Medulla oblongata (tissue), 1 donor: ENCODE data around the gene P3R3URF.

Source experiments
- DNase-seq: peaks from one replicate; pipeline ENCODE4 v3.0.0-alpha.2; 2015; ENCODE audit errors: extremely low spot score

P3R3URF gene

DNA sequence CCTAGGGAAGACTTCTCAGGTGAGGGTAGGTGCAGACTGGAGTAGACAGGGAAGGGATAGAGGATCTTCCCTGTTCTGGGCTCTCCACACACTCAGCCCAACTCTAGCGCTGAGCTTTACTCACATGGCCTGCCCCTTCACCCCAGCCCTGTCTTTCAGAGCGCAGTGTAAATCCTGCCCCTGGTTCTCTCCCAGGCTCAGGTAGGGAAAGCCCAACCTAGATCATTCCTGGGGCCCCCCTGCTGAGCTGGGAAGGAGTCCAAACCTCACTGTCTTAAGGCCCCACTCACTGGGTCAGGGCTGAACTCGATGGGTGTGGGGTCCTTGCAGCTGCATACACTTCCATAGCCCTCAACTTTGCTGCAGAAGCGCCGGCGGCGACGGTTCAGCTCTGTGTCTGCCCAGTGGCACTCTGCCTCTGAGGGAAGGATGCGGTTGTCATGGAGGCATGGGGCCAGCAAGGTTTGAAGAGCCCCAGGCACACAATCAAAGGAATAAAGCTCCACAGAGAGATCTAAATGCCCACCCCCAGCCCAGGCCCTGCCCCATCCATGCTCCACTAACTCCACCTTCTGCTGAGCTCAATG, 17.8 kb upstream of the P3R3URF start:
- no peak for DNase-seq

DNA sequence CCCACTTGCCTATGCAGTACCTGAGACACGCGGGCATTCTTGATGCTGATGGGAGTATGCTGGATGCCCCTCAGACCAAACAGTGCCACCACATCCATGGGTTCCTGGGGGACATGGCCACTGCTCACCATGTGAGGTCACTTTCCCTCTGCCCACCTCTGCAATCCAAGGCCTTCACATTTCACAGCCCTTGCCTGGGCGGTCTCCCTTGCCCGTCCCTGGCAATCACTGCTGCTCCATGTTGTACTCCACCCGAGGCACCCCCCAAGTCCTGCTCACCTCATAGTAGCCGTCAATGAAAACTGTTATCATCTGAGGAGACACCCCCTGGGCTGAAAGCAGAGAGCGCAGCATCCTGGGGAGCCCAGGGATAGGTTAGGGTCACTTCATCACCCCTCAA, 17.0 kb upstream of the P3R3URF start:
- DNase-seq: no peak

DNA sequence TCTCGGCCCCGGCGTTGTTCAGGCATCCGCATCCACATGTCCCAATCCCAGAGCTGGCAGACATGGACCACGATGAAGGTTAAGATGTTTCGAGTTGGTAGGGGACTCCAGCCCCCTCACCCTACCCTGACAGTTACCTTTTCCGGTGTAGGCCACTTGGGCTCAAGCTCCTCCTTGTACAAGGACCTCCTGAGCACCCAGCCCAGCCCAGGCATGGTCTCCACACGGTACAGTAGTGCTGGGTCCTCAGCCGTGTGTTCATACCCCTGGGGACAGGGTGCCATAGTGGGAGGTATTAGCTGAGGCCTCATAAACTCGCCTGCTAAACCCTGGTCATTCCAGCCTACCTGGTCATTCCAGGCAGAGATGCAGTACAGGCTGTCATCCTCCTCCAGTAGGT, 15.9 kb upstream of the P3R3URF start:
- DNase-seq: no peak

DNA sequence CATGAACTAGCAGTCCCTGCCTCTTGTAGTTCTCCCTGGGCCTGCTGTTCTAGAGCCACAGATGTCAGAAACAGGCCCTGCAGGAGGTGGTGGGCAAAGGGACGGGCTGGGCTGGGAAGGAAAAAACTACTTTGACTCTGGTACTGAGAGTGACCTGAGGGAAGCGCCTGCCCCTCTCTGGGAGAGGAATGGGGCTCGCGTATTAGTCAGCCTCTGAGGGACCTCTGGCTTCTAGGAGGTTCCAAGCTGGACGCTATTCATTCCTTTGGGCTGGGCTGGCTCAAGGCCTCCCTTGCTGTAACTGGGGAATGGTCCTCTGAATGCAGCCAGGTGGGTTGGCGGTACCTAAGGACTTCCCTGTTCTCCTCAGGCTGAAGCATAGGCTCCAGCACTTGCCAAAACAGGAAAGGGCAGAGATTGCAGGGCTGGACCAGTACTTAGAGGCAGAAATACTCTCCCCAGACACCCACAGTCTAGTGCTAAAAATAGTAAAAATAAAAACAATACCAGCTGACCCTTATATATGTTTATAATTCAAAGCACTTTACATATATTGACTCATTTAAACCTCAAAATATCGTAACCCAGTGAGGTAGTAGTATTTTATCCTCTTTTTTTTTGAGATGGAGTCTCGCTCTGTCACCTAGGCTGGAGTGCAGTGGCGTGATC, 14.9 kb upstream of the P3R3URF start:
- DNase-seq: no peak

DNA sequence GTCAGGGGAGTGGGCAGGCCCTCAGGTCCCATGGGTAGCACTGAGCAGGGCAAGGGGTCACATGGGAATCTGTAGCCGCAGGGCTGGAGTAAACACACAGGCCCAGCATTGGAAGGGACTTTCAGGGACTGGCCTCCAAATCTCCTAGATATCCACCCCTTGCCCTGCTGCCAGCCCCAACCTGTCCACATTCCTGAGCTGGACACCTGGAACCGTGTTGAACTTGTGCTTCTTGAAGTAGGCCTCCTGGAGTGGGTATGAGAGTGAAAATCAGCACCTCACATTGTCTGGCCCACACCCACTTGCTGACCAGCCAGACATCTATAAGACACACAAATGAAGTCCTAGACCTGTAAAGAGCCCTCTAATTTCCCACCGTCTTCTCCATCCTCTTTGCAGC, 14.3 kb upstream of the P3R3URF start:
- DNase-seq: no peak

DNA sequence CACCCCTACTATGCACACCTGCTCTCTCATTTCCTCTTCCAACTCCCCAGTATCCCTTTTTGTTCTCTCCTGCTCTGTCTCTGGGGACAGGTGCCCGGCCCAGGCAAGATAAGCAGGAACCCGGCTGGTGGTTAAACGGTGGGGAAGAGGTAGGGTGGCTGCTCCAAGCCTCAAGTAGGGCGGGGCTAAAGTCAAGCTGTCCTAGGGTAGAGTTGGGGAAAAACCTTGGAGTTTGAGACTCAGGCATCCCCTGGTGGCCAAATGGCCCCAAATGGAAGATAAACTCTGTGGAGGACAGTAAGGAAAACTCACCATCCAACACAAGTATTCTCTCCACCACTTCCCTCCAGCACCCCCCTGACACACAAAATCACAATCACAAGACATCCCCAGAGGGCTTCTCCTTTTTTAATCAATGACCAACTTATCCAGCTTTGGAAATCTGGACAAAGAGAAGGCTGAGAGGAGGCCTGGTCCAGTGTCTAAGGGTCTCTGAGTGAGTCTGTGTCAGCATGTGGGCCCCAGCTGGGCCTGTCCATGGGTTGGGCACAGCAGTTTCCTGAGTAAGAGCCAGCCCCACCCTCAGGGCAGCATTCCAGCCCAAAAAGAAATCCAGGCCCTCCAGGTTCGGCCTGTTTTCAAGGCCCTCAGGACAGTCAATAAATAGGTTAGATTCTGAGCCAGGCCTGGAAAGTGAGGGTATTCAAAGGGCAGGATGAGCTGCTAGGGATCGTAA, 12.2 kb upstream of the P3R3URF start:
- DNase-seq: no peak

DNA sequence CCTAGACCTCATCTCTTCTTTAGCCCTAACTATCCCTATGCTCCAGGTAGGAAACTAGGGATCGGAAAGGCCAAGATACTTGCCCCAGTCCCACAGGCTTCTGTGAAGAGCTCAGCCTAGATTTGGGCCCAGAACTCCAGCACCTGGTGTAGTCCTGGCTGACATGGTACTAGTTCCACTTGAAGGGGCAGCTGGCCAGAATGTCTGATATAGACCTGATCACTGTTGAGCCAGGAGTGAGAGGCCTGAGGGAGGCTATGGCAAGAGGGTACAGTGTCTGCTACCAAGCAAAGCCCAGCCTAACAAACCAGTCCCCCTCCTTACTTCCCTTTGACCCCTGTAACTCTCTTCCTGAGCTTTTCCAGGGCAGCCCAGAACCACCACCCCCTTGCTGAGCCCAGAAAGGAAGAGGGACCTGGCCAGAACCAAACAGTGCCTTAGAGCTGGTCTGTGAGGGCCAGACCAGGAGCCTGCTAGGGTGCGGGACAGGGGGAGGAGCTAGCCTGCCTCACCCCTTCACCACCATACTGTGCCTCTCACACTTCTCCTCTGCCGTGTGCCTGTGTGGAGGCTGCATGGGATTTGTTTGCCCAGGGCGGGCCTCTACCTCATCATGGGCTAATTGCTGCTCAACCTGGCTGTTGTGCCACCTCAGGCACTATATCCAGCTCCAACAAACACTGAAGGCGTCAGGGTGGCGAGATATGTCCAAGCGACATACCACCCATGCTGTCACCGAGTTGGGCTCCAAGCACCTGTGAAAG, 11.0 kb upstream of the P3R3URF start:
- DNase-seq: no peak

DNA sequence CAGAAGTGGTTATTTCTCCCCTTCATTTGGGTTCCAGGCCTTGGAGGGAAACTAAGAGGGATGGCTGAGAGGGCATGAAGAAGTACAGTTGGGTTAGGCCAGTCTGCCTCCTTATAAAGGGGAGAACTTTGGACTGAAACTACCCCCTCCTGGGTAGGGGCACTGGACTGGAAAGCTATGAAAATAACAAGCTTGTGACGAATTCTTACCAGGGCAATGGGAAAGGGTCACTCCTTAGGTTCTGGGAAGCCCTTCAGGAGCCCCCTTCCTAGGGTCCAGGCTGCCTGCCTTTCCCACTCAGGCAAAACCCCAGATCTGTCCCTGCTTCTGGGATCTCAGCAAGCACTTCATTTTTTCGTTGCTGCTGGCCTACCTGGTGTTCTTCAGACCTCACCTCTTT, 9.8 kb upstream of the P3R3URF start:
- DNase-seq: no peak

DNA sequence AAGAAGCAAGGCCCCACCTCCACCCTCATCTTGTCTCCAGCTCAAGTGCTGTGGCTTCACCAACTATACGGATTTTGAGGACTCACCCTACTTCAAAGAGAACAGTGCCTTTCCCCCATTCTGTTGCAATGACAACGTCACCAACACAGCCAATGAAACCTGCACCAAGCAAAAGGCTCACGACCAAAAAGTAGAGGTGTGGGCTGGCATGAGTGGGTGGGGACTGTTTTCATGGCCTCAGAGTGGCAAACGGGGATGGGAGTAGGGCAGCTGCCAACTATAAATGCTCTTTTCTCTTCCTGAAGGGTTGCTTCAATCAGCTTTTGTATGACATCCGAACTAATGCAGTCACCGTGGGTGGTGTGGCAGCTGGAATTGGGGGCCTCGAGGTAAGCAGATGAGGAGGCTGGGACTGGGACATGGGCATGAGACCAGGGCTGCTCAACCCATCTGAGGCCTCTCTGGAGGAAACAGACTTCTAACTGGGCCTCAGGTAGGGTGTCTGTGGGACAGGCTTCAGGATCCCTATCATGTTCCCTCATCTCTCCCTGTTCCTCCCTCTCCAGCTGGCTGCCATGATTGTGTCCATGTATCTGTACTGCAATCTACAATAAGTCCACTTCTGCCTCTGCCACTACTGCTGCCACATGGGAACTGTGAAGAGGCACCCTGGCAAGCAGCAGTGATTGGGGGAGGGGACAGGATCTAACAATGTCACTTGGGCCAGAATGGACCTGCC, 8.8 kb upstream of the P3R3URF start:
- DNase-seq: no peak

DNA sequence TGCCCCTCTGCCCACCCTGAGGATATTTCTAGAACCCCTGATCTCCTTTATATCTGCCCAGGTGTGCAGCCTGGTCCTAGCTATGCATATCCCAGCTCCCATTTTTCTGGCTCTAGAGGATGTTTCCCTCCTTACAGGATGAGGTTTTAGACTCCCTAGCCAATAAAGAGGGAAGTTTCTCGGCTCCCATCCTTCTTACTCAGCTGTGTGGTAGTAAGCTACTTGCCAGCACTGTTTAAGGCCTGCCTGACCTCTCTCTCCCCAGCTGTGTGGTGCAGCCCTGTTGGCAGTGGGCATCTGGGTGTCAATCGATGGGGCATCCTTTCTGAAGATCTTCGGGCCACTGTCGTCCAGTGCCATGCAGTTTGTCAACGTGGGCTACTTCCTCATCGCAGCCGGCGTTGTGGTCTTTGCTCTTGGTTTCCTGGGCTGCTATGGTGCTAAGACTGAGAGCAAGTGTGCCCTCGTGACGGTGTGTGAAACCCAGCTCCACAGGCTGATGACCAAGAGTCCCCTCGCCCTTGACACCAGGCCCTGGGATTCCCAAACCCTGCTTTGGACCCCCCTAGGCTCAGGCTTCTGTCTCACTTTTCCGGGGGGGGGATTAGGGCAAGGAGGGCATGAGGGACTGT, 7.8 kb upstream of the P3R3URF start:
- DNase-seq: peak; percentile 61

DNA sequence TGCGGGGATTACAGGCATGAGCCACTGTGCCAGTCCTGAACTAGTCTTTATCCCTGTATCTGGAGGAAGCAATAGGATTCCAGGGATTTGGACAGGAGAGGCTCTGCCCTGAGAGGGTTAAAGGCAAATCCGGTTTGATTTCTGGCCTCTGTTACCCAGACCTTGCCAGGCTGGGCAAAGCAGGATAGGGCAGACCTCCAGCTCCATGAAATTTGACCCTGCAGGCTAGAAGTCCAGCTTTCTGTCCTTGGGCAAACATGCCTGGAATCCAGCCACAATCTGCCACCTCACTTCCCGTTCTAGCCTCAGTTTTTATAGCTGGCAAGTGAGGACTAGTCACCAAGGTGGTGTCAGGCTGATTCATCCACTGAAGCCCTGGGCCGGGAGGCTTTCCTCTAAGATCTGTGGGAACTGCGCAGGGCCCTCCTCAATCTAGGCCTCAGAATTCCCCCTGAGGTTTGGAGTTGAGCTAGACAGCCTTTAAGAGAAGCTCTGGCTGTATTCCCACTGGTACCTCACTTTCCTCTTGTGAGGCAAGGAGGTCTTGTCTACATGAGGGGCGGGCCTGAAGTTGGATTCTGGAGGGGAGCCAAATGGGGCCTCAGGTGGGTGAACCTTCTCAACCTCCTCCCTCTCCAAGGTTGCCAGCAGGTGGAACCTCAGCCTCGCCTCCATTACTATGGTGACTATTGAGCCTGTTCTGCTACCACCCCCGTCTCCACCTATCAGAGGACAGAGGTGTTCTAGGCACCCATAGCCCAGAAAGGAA, 7.0 kb upstream of the P3R3URF start:
- DNase-seq: peak; percentile 66

DNA sequence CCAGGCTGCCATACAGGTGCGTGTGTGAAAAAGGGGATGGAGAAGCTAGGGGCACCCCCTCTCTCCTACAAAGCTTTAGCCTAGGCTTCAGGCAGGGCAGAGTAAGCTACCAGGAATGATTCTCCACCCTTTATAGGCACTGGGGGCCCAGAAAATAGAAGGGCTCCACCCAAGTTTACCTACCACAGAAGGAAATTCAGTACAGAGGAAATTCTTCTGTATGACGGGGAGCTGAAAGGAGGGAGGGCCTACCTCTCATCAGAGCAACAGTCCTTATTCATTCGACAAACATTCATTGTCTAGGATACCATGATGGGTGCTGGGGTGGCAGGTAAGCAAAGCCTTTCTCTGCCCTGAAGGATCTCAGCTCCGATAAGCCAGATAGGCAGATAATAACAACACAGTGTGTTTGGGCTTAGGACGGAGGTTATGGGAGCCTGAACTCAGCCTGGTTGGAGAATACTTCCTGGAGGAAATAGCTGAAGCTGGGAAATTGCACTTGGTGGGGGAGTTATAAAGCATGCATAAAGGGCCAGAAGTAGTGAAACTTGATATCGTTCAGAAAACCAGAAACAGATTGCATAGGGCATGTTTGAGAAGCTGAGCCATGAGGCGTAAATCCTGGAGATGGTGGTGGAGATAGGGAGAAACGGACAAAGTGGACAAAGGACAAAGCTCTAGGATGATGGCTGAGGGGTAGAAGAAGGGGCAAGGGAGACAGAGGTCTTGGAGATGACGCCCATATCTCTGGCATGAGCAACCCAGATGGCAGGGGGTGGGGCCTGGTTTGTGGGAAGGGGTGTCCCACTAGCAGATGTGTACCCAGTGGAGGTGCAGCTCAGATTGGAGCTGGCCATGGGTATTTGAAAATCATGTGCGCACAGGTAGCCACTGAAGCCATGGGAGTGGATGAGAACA, 5.3 kb upstream of the P3R3URF start:
- DNase-seq: no peak

DNA sequence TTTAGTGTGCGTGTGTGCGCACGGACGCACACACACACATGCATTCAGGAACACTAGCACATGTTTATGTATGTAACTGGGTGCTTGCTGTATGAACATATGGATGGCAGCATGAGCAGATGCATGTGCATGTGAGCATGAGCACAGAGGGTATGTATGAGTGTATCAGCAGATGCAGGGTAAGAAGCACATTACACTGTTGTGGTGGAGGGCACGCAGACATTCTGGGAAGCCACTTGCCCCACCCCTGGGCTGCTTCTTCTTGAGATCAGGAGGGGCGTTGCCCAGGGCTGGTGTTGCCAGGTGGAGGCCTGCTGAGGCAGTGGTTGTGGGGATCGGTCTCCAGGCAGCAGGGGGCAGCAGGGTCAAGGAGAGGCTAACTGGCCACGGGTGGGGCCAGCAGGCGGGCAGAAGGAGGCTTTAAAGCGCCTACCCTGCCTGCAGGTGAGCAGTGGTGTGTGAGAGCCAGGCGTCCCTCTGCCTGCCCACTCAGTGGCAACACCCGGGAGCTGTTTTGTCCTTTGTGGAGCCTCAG, 3.9 kb upstream of the P3R3URF start:
- DNase-seq: peak; percentile 48

DNA sequence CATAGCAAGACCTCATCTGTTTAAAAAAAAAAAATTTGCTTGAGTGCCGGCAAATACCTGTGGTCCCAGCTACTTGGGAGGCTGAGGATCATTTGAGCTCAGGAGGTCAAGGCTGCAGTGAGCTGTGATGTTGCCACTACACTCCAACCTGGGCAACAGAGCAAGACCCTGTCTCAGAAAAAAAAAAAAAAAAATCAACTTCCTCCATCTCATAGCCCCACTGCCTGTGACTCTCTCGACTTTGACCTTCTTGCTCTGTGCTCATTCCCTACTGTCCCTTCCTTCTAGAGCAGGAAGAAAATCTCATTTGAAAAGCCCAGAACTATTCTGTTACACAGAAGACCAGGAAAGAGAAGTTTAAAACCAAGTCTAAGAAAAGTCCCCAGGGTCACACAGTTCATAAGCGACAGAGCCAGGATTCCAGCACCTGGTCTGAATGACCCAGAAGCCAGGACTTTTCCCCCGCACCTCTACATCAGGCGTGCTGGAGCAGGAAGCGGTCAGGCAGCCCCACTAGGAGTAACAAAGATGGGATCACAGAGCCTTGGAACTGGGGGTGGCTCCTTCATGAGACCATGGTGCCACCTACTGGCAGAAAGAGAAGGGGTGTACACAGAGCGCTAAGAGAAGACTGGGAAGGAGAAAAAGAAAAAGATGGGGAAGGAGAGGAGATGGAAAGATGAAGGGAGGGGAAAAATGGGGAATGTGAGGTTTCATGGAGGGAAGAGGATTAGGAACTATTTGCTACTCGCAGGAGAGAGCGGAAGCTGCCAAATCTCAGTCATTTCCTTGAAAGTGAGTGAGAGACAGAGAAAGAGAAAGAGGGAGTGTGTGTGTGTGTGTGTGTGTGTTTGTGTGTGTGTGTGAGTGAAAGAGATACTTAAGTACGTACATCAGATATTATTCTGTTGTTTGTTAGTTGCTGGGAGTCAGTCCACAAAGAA, 3.1 kb upstream of the P3R3URF start:
- peak; percentile 97 for DNase-seq

DNA sequence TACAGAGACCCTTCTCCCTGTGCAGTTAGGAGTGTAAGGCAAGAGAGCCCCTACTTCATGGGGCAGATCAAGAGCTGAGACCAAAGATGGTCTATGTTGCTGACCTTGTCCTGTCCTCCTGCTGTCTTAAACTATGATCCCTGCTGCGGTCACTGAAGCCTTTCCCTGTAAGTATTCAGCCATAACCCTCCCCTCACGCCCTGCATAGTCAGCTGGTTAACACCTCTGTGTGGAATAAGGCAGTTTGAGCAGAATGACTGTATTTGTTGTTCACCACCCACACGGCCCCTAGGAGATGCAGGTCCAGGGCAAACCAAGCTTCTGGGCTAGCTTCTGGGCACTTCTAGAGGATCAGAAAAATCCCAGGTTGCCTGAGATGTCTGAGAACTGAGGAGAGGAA, 1.0 kb downstream of the P3R3URF start:
- no peak for DNase-seq

DNA sequence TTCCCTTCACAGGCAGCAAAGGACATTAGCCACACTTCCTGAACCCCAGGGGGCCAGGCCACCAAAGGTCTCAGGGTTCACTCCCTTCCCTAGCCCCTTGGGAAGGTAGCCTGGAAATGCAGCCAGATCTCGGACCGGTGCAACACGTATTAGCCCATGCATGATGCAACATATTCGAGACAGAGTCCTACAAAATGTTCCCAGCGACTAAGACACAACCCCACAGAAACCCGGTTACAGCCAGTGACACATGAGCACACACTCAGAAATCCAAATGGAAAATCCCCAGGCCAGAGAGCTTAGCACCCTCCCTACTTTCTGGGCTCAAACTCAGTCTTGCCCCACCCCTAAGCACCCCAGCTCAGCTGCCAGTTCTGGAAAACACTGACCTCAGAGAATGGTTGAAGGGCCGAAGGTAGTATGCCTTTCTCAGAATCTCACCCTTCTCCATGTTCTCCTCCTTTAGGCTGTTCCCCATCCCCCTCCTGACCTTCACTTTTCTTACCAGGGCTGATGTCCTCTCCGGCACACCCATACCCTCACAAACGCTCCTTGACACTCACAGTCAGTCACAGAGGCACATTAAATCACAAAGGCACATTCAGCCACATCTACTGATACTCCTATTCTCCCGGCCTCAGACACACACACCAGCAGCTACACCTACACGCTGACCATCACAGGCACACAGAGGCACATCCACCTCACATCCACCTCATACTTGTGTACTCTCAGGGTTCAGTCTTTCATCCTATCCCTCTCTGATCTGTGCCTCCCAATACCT, 1.6 kb downstream of the P3R3URF start, which contains the start of gene TSPAN1:
TSS of gene TSPAN1 (plus strand) at position 640 of the 784 bp plus-strand sequence. CDS start 6,021 bp downstream, outside the sequence.
- DNase-seq: no peak

DNA sequence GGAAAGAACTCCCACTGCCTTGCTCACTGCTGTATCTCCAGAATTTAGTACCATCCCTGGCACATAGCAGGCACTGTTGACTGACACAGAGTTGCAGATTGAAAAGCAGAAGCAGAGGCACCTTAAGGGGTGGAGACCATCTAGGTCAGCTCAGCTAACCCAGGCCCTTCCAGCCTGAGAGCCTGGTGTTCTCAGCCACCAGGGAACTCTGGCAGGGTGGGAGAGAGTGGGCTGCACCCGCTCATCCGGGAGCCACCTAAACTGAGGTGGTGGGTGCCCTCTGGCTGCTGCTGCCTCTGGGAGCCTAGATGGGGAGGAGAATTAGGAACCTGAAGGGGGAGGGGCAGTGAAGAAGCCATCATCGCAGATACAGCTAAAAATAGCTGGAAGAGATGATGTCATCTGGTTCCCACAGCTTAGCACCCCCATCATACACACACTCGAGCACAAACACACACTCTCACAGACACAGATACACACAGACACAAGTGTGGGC, 2.9 kb downstream of the P3R3URF start:
- DNase-seq: no peak
